Lower leg skin (tissue), 3 donors: ENCODE data around the gene PDE1A.

Source experiments
- CTCF ChIP-seq, 3 donors: fragments of 450-650 bp; IDR thresholded peaks; one replicate each; pipeline ENCODE4 v1.5.1; 2016; ENCODE audit warnings: antibody characterized with exemption in 3 of 3, mild to moderate bottlenecking in 3 of 3, moderate library complexity in 2 of 3
- POLR2A ChIP-seq, 2 donors: fragments of 450-650 bp; IDR thresholded peaks; one replicate each; pipeline ENCODE4 v1.6.1; 2016 to 2017; ENCODE audit warnings: antibody characterized with exemption in 2 of 2, mild to moderate bottlenecking in 1 of 2, moderate library complexity in 1 of 2

- TF ChIP-seq POLR2A (IDR thresholded peaks at IDR 0.05), result no peak
- TF ChIP-seq CTCF (IDR thresholded peaks at IDR 0.05), result no peak
These were observed 235.8 kb downstream of the PDE1A start for GRCh38 chr2:182191061-182191460.
